ENCODE measurements around the gene PLXDC2.

- TF ChIP-seq, protein P1, sequence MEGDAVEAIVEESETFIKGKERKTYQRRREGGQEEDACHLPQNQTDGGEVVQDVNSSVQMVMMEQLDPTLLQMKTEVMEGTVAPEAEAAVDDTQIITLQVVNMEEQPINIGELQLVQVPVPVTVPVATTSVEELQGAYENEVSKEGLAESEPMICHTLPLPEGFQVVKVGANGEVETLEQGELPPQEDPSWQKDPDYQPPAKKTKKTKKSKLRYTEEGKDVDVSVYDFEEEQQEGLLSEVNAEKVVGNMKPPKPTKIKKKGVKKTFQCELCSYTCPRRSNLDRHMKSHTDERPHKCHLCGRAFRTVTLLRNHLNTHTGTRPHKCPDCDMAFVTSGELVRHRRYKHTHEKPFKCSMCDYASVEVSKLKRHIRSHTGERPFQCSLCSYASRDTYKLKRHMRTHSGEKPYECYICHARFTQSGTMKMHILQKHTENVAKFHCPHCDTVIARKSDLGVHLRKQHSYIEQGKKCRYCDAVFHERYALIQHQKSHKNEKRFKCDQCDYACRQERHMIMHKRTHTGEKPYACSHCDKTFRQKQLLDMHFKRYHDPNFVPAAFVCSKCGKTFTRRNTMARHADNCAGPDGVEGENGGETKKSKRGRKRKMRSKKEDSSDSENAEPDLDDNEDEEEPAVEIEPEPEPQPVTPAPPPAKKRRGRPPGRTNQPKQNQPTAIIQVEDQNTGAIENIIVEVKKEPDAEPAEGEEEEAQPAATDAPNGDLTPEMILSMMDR (IDR thresholded peaks at IDR 0.05; ENCODE audit: low read length), result no peak
- no peak for TF ChIP-seq EZH2 (IDR thresholded peaks at IDR 0.05; ENCODE audit: borderline replicate concordance, low read length)
Observed at GRCh38 chr10:19817231-19817933, 1.1 kb downstream of the PLXDC2 start.
